Fibroblast of peridontal ligament (primary cell): ENCODE data around the gene PRKCI.
"Not testable (repeated sequence)": the region's sequence is repeated elsewhere in the genome, so short reads cannot be mapped to it uniquely, and the experiment has no call there.

Experiments used
- DNase-seq: peaks from one replicate; pipeline ENCODE4 v3.0.0-alpha.2; 2010; ENCODE audit errors: extremely low read depth

Gene PRKCI

GRCh38 chr3:170342273-170342672 lies 120.0 kb downstream of the PRKCI start:
- DNase-seq = not testable (repeated sequence)

- DNase-seq = not testable (repeated sequence)
These were observed 121.6 kb downstream of the PRKCI start for GRCh38 chr3:170343859-170344258.

GRCh38 chr3:170344971-170345370 lies 122.7 kb downstream of the PRKCI start:
- peak; percentile 28 for DNase-seq

GRCh38 chr3:170346481-170347392 lies 124.5 kb downstream of the PRKCI start:
- peak; percentile 49 for DNase-seq

GRCh38 chr3:170350515-170351413 lies 128.5 kb downstream of the PRKCI start:
- no peak for DNase-seq

DNA sequence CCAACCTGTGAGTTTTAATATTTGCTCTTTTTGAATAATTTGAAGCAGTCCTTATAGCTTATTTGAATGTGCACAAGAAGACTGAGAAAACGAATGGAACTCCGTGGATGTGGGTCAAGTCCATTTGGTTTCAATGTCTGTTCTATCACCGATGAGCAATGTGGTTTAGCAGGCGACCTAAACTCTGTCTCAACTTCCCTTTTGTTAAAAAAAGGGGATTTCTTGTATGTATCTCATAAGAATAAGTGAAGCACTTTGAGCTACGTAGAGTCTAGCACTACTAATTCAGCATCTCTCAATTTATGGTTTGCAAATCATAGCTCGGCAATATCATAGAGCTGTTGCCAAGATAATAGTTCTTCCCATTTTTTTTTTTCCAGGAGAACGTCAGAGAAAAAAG lies 130.7 kb downstream of the PRKCI start:
- no peak for DNase-seq

DNA sequence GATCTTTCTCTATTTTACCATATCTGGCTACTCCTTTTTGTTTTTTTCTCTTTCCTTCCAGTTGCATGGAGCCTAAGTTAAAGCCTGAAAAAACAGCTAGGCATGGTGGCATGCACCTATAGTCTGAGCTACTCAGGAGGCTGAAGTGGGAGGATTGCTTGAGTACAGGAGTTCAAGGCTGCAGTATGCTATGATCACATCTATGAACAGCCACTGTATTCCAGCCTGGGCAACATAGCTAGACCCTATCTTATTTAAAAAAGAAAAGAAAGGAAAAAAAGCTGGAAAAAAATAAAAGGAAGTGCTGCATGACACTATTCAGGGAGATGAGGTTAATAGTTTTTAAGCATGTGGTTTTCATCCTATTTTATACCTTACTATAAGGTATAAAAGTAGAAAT lies 131.3 kb downstream of the PRKCI start:
- no peak for DNase-seq

GRCh38 chr3:170354760-170355159 lies 132.5 kb downstream of the PRKCI start:
- no peak for DNase-seq
